PC-3 (cell line): ENCODE data around the gene PLEKHO2. TPM values are rescaled to one million over a fixed set of nuclear protein-coding genes. Genes with fewer than 3 reads are reported as not detected.
"Not testable (repeated sequence)": the region's sequence is repeated elsewhere in the genome, so short reads cannot be mapped to it uniquely, and the experiment has no call there.

Source experiments
- ATAC-seq: fragments of 200-7000 bp; cut with Tn5 transposase; 2 replicates; pipeline ENCODE4 v1.9.1; 2020; ENCODE audit warnings: mild to moderate bottlenecking, moderate library complexity
- BruUV-seq: library from RNA; stranded (reverse); fragments of 400-500 nt; replicated peaks from 2 replicates; lab custom pipeline; 2021; lab: Mats Ljungman, UMichigan
- CTCF ChIA-PET: fragments of 300-600 bp; sonication (Branson Sonifier 250); formaldehyde crosslinking; loops from one replicate; lab custom pipeline; 2022; ENCODE audit warnings: antibody characterized with exemption; lab: Charles Lee
- POLR2A ChIA-PET: fragments of 300-600 bp; sonication (Branson Sonifier 250); formaldehyde crosslinking; loops from one replicate; lab custom pipeline; 2022; ENCODE audit warnings: antibody characterized with exemption; ENCODE audit not compliant: unreplicated experiment; lab: Charles Lee
- DNase-seq: peaks from one replicate; pipeline ENCODE4 v3.0.0-alpha.2; 2015
- H2AFZ ChIP-seq: fragments of 300-600 bp; sonication (generic); 2 replicates; pipeline ENCODE4 v1.6.0; 2016; ENCODE audit warnings: antibody characterized with exemption, low read length
- H3F3A ChIP-seq: fragments of 300-600 bp; sonication (generic); one replicate; pipeline ENCODE4 v1.6.0; 2017; ENCODE audit warnings: antibody characterized with exemption, low read length, control low read depth, mild to moderate bottlenecking; ENCODE audit not compliant: unreplicated experiment
- H3K27ac ChIP-seq: fragments of 300-600 bp; sonication (generic); 2 replicates; pipeline ENCODE4 v1.5.1; 2016; ENCODE audit warnings: mild to moderate bottlenecking, low read length
- H3K27me3 ChIP-seq: fragments of 300-600 bp; sonication (generic); 2 replicates; pipeline ENCODE4 v1.6.1; 2016; ENCODE audit warnings: low read length, mixed read lengths
- H3K36me3 ChIP-seq: fragments of 300-600 bp; sonication (generic); 2 replicates; pipeline ENCODE4 v1.6.1; 2016; ENCODE audit warnings: low read depth, mixed run types, low read length, mixed read lengths
- H3K4me1 ChIP-seq: fragments of 300-600 bp; sonication (generic); 2 replicates; pipeline ENCODE4 v1.5.1; 2016; ENCODE audit warnings: low read length; ENCODE audit not compliant: insufficient read depth
- H3K4me2 ChIP-seq: fragments of 300-600 bp; sonication (generic); 2 replicates; pipeline ENCODE4 v1.6.0; 2016; ENCODE audit warnings: low read length
- H3K4me3 ChIP-seq: fragments of 300-600 bp; sonication (generic); 2 replicates; pipeline ENCODE4 v1.5.1; 2016; ENCODE audit warnings: mild to moderate bottlenecking, low read length, mixed read lengths
- H3K79me2 ChIP-seq: fragments of 300-600 bp; sonication (generic); 2 replicates; pipeline ENCODE4 v1.6.1; 2017; ENCODE audit warnings: low read length, mixed read lengths
- H3K9ac ChIP-seq: fragments of 300-600 bp; sonication (generic); 2 replicates; pipeline ENCODE4 v1.6.0; 2016; ENCODE audit warnings: mild to moderate bottlenecking, low read length
- H3K9me2 ChIP-seq: fragments of 300-600 bp; sonication (generic); replicated peaks from 2 replicates; pipeline ENCODE4 v1.6.1; 2016; ENCODE audit warnings: mixed run types, low read length, mixed read lengths
- H3K9me3 ChIP-seq: fragments of 300-600 bp; sonication (generic); 2 replicates; pipeline ENCODE4 v1.6.1; 2016; ENCODE audit warnings: low read length, mixed read lengths
- H4K20me1 ChIP-seq: fragments of 300-600 bp; sonication (generic); 2 replicates; pipeline ENCODE4 v1.6.1; 2016; ENCODE audit warnings: low read length, mixed read lengths
- EZH2 ChIP-seq: fragments of 300-600 bp; sonication (generic); IDR thresholded peaks from one replicate; pipeline ENCODE4 v1.6.1; 2017; ENCODE audit warnings: antibody characterized with exemption, mild to moderate bottlenecking, low read length; ENCODE audit not compliant: unreplicated experiment
- EZH2phosphoT487 ChIP-seq: fragments of 300-600 bp; sonication (generic); IDR thresholded peaks from 2 replicates; pipeline ENCODE4 v1.6.1; 2018; ENCODE audit warnings: mild to moderate bottlenecking, antibody characterized with exemption, low read length, borderline replicate concordance
- intact Hi-C: fragments of 100-400 bp; cut with micrococcal nuclease; formaldehyde crosslinking; loops from 2 replicates; pipeline ENCODE4 v1.9.0; 2023
- total RNA-seq: library from RNA; depleted of rRNA; stranded (reverse); fragments of >200 nt; gene quantifications from 2 replicates; pipeline ENCODE4 v1.2.3, GENCODE V29; 2014
- TF ChIP-seq, protein P1 (sequence below): fragments of 300-600 bp; sonication (generic); conservative IDR thresholded peaks from 2 replicates; pipeline ENCODE4 v1.5.1; 2017; ENCODE audit warnings: antibody characterized with exemption, low read depth, mild to moderate bottlenecking, low read length

PLEKHO2 gene
- total RNA-seq, 1 experiment from 2014 or later, result 4.3 TPM

GRCh38 chr15:64798905-64799304 is 42.8 kb upstream of the PLEKHO2 start:
- H3K4me1 ChIP-seq, H2AFZ ChIP-seq, H4K20me1 ChIP-seq, H3F3A ChIP-seq, H3K79me2 ChIP-seq, BruUV-seq, ATAC-seq, H3K9me3 ChIP-seq, DNase-seq, H3K27ac ChIP-seq, H3K4me3 ChIP-seq, intact Hi-C loops, POLR2A ChIA-PET, H3K36me3 ChIP-seq, H3K9ac ChIP-seq, H3K4me2 ChIP-seq, H3K27me3 ChIP-seq, CTCF ChIA-PET, H3K9me2 ChIP-seq: not testable (repeated sequence)

DNA sequence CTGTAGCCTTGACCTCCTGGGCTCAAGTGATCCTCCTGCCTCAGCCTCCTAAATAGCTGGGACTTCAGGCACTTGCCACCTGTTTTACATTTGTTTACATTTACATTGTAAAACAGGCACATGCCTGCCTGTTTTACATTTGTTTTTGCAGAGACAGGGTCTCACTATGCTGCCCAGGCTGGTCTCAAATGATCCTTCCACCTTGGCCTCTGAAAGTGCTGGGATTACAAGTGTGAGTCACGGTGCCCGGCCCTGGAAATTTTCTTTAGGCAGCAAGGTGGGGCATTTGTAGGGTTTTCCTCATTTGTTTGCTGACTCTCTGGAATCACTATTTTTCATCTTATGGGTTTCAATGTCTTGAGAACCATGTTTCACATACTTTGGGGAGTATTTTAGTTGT is 41.2 kb upstream of the PLEKHO2 start:
- no peaks in the 10 kb centered on the region for H3K79me2 ChIP-seq
- H3F3A ChIP-seq, result no peaks in the 10 kb centered on the region
- intact Hi-C loops, result no loop called here
- H3K4me2 ChIP-seq, result no peak overlapping the region
- H3K4me1 ChIP-seq, result no peaks in the 10 kb centered on the region
- no peak overlapping the region for H2AFZ ChIP-seq
- ChIA-PET POLR2A (no interaction called here), CTCF (interaction anchor here (0.6 to 0.7 kb wide), 2 partner anchors 81 to 84 kb away, joined by 3 to 8 read pairs; no protein-coding TSS in a partner anchor)
- H3K9me3 ChIP-seq, result no peaks in the 10 kb centered on the region
- no peaks in the 10 kb centered on the region for H3K27me3 ChIP-seq
- H3K9me2 ChIP-seq, result no peaks in the 10 kb centered on the region
- no peaks in the 10 kb centered on the region for H4K20me1 ChIP-seq
- H3K4me3 ChIP-seq, result no peak overlapping the region
- no peak overlapping the region for H3K27ac ChIP-seq
- no TSS peak for BruUV-seq
- ATAC-seq (peak; percentile 42; the same call in 1 of the 2 replicates), DNase-seq (peak; percentile 24)
- TF ChIP-seq, protein P1, sequence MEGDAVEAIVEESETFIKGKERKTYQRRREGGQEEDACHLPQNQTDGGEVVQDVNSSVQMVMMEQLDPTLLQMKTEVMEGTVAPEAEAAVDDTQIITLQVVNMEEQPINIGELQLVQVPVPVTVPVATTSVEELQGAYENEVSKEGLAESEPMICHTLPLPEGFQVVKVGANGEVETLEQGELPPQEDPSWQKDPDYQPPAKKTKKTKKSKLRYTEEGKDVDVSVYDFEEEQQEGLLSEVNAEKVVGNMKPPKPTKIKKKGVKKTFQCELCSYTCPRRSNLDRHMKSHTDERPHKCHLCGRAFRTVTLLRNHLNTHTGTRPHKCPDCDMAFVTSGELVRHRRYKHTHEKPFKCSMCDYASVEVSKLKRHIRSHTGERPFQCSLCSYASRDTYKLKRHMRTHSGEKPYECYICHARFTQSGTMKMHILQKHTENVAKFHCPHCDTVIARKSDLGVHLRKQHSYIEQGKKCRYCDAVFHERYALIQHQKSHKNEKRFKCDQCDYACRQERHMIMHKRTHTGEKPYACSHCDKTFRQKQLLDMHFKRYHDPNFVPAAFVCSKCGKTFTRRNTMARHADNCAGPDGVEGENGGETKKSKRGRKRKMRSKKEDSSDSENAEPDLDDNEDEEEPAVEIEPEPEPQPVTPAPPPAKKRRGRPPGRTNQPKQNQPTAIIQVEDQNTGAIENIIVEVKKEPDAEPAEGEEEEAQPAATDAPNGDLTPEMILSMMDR, result no peak
- TF ChIP-seq EZH2phosphoT487 (no peak), EZH2 (no peak)
- H3K36me3 ChIP-seq, result no peaks in the 10 kb centered on the region
- no peak overlapping the region for H3K9ac ChIP-seq

DNA sequence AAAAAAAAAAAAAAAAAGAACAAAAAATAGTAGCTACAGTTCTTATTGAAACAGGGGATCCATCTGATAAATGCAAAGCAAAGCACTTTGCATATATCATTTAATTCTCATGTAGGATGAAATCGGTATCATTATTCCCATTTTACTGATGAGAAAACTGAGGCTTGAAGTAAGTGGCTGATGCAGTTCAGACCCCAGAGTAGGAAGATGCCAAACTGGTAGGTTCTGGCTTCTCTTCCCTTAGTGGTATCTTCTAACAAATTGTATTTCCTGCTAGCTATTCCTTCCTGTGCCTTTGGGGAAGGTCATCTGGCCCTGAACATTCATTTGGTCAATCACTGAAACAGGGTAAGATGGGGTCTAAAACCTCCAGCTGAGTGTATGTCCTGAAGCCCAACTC is 38.2 kb upstream of the PLEKHO2 start:
- H4K20me1 ChIP-seq, result no peaks in the 10 kb centered on the region
- no peak overlapping the region for H3K4me3 ChIP-seq
- no peak overlapping the region for H3K4me2 ChIP-seq
- no peak overlapping the region for H2AFZ ChIP-seq
- no peak for TF ChIP-seq EZH2phosphoT487
- TF ChIP-seq, protein P1, result no peak
- no peak for TF ChIP-seq EZH2
- H3F3A ChIP-seq, result no peaks in the 10 kb centered on the region
- no peaks in the 10 kb centered on the region for H3K79me2 ChIP-seq
- no peaks in the 10 kb centered on the region for H3K27me3 ChIP-seq
- H3K9me2 ChIP-seq, result no peaks in the 10 kb centered on the region
- no peak overlapping the region for H3K9ac ChIP-seq
- ChIA-PET CTCF (no interaction called here), POLR2A (no interaction called here)
- intact Hi-C loops, result no loop called here
- no peak overlapping the region for H3K27ac ChIP-seq
- DNase-seq (no peak), ATAC-seq (no peak)
- H3K4me1 ChIP-seq, result no peaks in the 10 kb centered on the region
- no peaks in the 10 kb centered on the region for H3K36me3 ChIP-seq
- BruUV-seq, result no TSS peak
- no peaks in the 10 kb centered on the region for H3K9me3 ChIP-seq
